ENCODE measurements around the gene LMBRD1. TPM values are rescaled to one million over a fixed set of nuclear protein-coding genes. Genes with fewer than 3 reads are reported as not detected.
A peak's percentile ranks its signal among the peaks of the same experiment; 100 is the strongest.

Gene LMBRD1
- total and polyA plus RNA-seq, 2 of the 4 experiments (the other 2 are of a cell fraction): 3.9 to 8.7 TPM

GRCh38 chr6:69627625-69628024 is 169.2 kb downstream of the LMBRD1 start:
- no peaks in the 10 kb centered on the region for H4K20me1 ChIP-seq (ENCODE audit: insufficient read depth, low read length)
- no peak overlapping the region for H3K4ac ChIP-seq (ENCODE audit: low read depth, low read length)
- H3K9me1 ChIP-seq (ENCODE audit: insufficient read depth, low read length): no peaks in the 10 kb centered on the region
- no peaks in the 10 kb centered on the region for H3K79me1 ChIP-seq (ENCODE audit: low read depth in 1 of 2, low read length in 2 of 2)
- H3K4me3 ChIP-seq (ENCODE audit: insufficient read depth, low read depth, low read length): no peak overlapping the region
- ATAC-seq (ENCODE audit: low read depth) (no peak), DNase-seq (no peak)
- ChIA-PET POLR2A (ENCODE audit: unreplicated experiment) (no interaction called here), CTCF (no interaction called here)
- no peaks in the 10 kb centered on the region for H3K9me3 ChIP-seq (ENCODE audit: control insufficient read depth, insufficient read depth, low read length)
- intact Hi-C loops (cut with micrococcal nuclease) (no loop called here), in situ Hi-C loops (cut with MboI; ENCODE audit: low sequenced_read_pairs) (no loop called here), dilution Hi-C loops (cut with HindIII; ENCODE audit: low sequenced_read_pairs, unreplicated experiment) (no loop called here)
- no peak overlapping the region for H2BK20ac ChIP-seq (ENCODE audit: low read depth, low read length)
- H3K4me2 ChIP-seq (ENCODE audit: low read depth, low read length): no peak overlapping the region
- H2BK120ac ChIP-seq (ENCODE audit: low read depth, low read length): no peak overlapping the region
- no peaks in the 10 kb centered on the region for H3K36me3 ChIP-seq (ENCODE audit: control insufficient read depth, insufficient read depth, low read length)
- H3K9ac ChIP-seq (ENCODE audit: low read depth, low read length): no peak overlapping the region
- WGBS, 2 experiments (ENCODE audit: extremely low coverage in 2 of 2, insufficient read length in 1 of 2): no CpG with 5 or more reads among the region's 1 CpG
- H3K56ac ChIP-seq (ENCODE audit: extremely low read depth, insufficient read depth, low read length): no peak overlapping the region
- no TSS peak for BruUV-seq (replicated peaks)
- H3K18ac ChIP-seq (ENCODE audit: low read depth, low read length): no peak overlapping the region
- TF ChIP-seq CEBPB (IDR thresholded peaks at IDR 0.05; ENCODE audit: low read depth, low read length): peak; percentile 38; the same call in 1 of the 2 replicates
- no peak for TF ChIP-seq RFX5 (IDR thresholded peaks at IDR 0.05; ENCODE audit: low read depth, low read length)
- H3K14ac ChIP-seq (replicated peaks; ENCODE audit: low read depth, low read length): no peak overlapping the region
- no peak overlapping the region for H2AK9ac ChIP-seq (replicated peaks; ENCODE audit: low read depth, low read length, poor library complexity)
- no peak overlapping the region for H2AK5ac ChIP-seq (ENCODE audit: low read depth, low read length)
- H3K23ac ChIP-seq (ENCODE audit: low read depth, low read length): no peak overlapping the region
- no peak overlapping the region for H2AFZ ChIP-seq (replicated peaks; ENCODE audit: low read length, poor library complexity)
- no peaks in the 10 kb centered on the region for H3K4me1 ChIP-seq (ENCODE audit: control insufficient read depth, insufficient read depth, low read length)
- H4K5ac ChIP-seq (ENCODE audit: low read depth, low read length): no peak overlapping the region
- H4K91ac ChIP-seq (ENCODE audit: insufficient read depth, low read depth, low read length): no peak overlapping the region
- no peak overlapping the region for H3K27ac ChIP-seq (ENCODE audit: insufficient read depth, low read length)
- H4K8ac ChIP-seq (ENCODE audit: low read depth in 2 of 2, low read length in 2 of 2): no peak overlapping the region
- H3K27me3 ChIP-seq (ENCODE audit: control insufficient read depth, insufficient read depth, low read length): no peaks in the 10 kb centered on the region
- H2BK15ac ChIP-seq (ENCODE audit: low read depth, low read length): no peak overlapping the region
- H2BK5ac ChIP-seq (ENCODE audit: low read depth, low read length, poor library complexity, severe bottlenecking): no peak overlapping the region
